Astrocyte (in vitro differentiated cells and primary cell): ENCODE data around the gene SLC16A10. TPM values are rescaled to one million over a fixed set of nuclear protein-coding genes. Genes with fewer than 3 reads are reported as not detected.

ENCODE experiments used
- DNase-seq: peaks from one replicate; pipeline ENCODE4 v3.0.0-alpha.2; 2010; ENCODE audit warnings: low read depth
- FAIRE-seq: peaks from 2 replicates; lab custom pipeline; 2011; peaks lifted over from hg19 to GRCh38; lab: Jason Lieb, UNC
- H2AFZ ChIP-seq: 2 replicates; pipeline ENCODE4 v1.6.0; 2012; ENCODE audit warnings: low read depth, low read length, inconsistent platforms
- H3K27ac ChIP-seq: 2 replicates; pipeline ENCODE4 v1.5.1; 2011; ENCODE audit warnings: low read depth, low read length, inconsistent platforms
- H3K27me3 ChIP-seq: 2 replicates; pipeline ENCODE4 v1.6.0; 2011; ENCODE audit warnings: low read length, inconsistent platforms; ENCODE audit not compliant: insufficient read depth
- H3K36me3 ChIP-seq: 2 replicates; pipeline ENCODE4 v1.5.1; 2011; ENCODE audit warnings: low read length, inconsistent platforms; ENCODE audit not compliant: insufficient read depth
- H3K4me1 ChIP-seq: 2 replicates; pipeline ENCODE4 v1.5.1; 2011; ENCODE audit warnings: low read length, inconsistent platforms; ENCODE audit not compliant: insufficient read depth
- H3K4me2 ChIP-seq: 2 replicates; pipeline ENCODE4 v1.6.0; 2012; ENCODE audit warnings: low read length, inconsistent platforms
- H3K4me3 ChIP-seq: 2 replicates; pipeline ENCODE4 v1.5.1; 2011; ENCODE audit warnings: low read depth, mild to moderate bottlenecking, low read length, inconsistent platforms; ENCODE audit not compliant: insufficient read depth
- H3K79me2 ChIP-seq: 2 replicates; pipeline ENCODE4 v1.6.0; 2012; ENCODE audit warnings: mild to moderate bottlenecking, low read length, inconsistent platforms; ENCODE audit not compliant: insufficient read depth
- H3K9ac ChIP-seq: 2 replicates; pipeline ENCODE4 v1.6.0; 2012; ENCODE audit warnings: mild to moderate bottlenecking, low read length, inconsistent platforms
- H3K9me3 ChIP-seq: 2 replicates; pipeline ENCODE4 v1.5.1; 2012; ENCODE audit warnings: low read depth, mild to moderate bottlenecking, low read length, inconsistent platforms; ENCODE audit not compliant: insufficient read depth
- H4K20me1 ChIP-seq: 2 replicates; pipeline ENCODE4 v1.6.0; 2012; ENCODE audit warnings: low read length, inconsistent platforms; ENCODE audit not compliant: insufficient read depth
- H3K27ac Mint-ChIP-seq: one replicate; pipeline ENCODE4 v1.8.0; 2021; ENCODE audit warnings: mild to moderate bottlenecking, mixed read lengths; ENCODE audit not compliant: unreplicated experiment
- H3K27me3 Mint-ChIP-seq: one replicate; pipeline ENCODE4 v1.8.0; 2021; ENCODE audit warnings: low read depth, mixed read lengths; ENCODE audit not compliant: unreplicated experiment
- H3K36me3 Mint-ChIP-seq: one replicate; pipeline ENCODE4 v1.8.0; 2021; ENCODE audit warnings: low read depth, mixed read lengths; ENCODE audit not compliant: unreplicated experiment
- H3K4me1 Mint-ChIP-seq: one replicate; pipeline ENCODE4 v1.8.0; 2021; ENCODE audit warnings: low read depth, mixed read lengths; ENCODE audit not compliant: unreplicated experiment
- H3K4me3 Mint-ChIP-seq: one replicate; pipeline ENCODE4 v1.8.0; 2021; ENCODE audit warnings: mild to moderate bottlenecking, moderate library complexity, mixed read lengths; ENCODE audit not compliant: unreplicated experiment
- H3K9me3 Mint-ChIP-seq: one replicate; pipeline ENCODE4 v1.8.0; 2021; ENCODE audit warnings: mild to moderate bottlenecking, mixed read lengths; ENCODE audit not compliant: unreplicated experiment
- EZH2 ChIP-seq: IDR thresholded peaks from 2 replicates; pipeline ENCODE4 v1.6.1; 2012; ENCODE audit warnings: mild to moderate bottlenecking, low read length, inconsistent platforms; ENCODE audit not compliant: insufficient read depth
- total RNA-seq: library from RNA; stranded (reverse); gene quantifications from 2 replicates; pipeline ENCODE4 v1.2.1, GENCODE V29; 2021
- TF ChIP-seq, protein P1 (sequence below): IDR thresholded peaks from 2 replicates; pipeline ENCODE4 v1.5.1; 2011; ENCODE audit warnings: low read depth, mild to moderate bottlenecking, inconsistent platforms, low read length, moderate library complexity; ENCODE audit not compliant: insufficient read depth

SLC16A10 gene
- total RNA-seq, 1 donor from 2014 or later = 0.18 TPM

DNA sequence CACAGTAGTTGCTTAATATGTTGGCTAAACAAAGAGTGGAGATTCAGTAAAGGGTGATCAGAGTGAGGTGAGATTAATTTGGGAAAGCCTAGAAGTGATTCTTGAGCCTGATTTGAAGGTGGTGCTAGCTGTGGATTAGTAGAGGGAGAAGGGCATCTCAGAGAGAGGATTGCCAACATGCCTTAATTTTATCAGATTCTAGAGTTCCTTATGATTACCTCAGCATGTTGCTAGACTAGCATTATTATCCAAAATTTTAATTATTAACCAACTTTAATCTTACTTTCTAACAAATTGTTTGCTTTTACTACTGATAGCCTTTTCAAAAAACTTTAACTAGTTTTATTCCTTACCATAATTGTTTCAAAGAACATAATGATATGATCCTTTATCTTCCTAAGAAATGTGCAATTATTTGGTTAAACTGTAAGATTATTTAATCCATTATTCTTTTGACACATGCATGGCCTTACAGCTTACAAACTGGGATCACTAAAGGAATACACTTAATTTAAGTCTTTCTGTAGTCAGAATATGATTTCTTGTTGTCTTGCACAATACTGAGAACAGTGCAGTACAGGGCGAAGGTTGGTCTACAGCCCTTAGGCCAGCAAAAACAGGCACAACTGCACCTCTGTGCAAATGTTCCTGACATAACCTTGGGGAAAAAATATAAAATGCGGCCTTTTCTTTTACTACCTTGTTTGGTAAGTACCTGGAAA is 88.9 kb downstream of the SLC16A10 start:
- Histone ChIP-seq H3K4me3 (no peak overlapping the region), H3K9me3 (no peaks in the 10 kb centered on the region), H3K36me3 (no peaks in the 10 kb centered on the region), H3K4me1 (no peaks in the 10 kb centered on the region), H2AFZ (no peak overlapping the region), H4K20me1 (no peaks in the 10 kb centered on the region), H3K79me2 (no peaks in the 10 kb centered on the region), H3K27me3 (no peaks in the 10 kb centered on the region), H3K27ac (no peak overlapping the region), H3K4me2 (no peak overlapping the region), H3K9ac (no peak overlapping the region)
- H3K4me3 Mint-ChIP-seq = no peak overlapping the region
- FAIRE-seq (no peak), DNase-seq (no peak)
- H3K4me1 Mint-ChIP-seq = peaks cover 2% of the 10 kb centered on the region
- no peaks in the 10 kb centered on the region for H3K27me3 Mint-ChIP-seq
- no peaks in the 10 kb centered on the region for H3K36me3 Mint-ChIP-seq
- no peak overlapping the region for H3K27ac Mint-ChIP-seq
- TF ChIP-seq, protein P1, sequence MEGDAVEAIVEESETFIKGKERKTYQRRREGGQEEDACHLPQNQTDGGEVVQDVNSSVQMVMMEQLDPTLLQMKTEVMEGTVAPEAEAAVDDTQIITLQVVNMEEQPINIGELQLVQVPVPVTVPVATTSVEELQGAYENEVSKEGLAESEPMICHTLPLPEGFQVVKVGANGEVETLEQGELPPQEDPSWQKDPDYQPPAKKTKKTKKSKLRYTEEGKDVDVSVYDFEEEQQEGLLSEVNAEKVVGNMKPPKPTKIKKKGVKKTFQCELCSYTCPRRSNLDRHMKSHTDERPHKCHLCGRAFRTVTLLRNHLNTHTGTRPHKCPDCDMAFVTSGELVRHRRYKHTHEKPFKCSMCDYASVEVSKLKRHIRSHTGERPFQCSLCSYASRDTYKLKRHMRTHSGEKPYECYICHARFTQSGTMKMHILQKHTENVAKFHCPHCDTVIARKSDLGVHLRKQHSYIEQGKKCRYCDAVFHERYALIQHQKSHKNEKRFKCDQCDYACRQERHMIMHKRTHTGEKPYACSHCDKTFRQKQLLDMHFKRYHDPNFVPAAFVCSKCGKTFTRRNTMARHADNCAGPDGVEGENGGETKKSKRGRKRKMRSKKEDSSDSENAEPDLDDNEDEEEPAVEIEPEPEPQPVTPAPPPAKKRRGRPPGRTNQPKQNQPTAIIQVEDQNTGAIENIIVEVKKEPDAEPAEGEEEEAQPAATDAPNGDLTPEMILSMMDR = no peak
- no peak for TF ChIP-seq EZH2
- H3K9me3 Mint-ChIP-seq = no peaks in the 10 kb centered on the region

DNA sequence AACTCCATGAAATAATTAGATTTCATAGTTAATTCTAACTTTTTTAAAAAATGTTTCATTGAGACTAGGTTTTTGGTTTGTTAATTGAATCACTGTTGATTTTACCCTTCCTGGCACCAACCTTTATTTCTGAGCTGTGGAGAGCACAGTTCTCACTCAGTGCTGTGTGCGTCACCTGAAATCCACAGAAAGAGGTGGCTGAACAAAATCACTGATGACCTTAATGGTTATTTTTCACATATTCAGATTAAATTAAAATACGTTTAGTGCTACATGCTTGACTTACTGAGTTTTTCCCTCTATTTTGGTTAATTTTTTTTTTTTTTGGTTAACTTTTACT is 89.4 kb downstream of the SLC16A10 start:
- H3K27ac Mint-ChIP-seq = no peak overlapping the region
- H3K27ac ChIP-seq = no peak overlapping the region
- H3K27me3 Mint-ChIP-seq = no peaks in the 10 kb centered on the region
- H3K4me1 ChIP-seq = no peaks in the 10 kb centered on the region
- H3K36me3 ChIP-seq = no peaks in the 10 kb centered on the region
- TF ChIP-seq, protein P1 = no peak
- no peak for TF ChIP-seq EZH2
- no peaks in the 10 kb centered on the region for H3K9me3 Mint-ChIP-seq
- no peak overlapping the region for H3K4me3 ChIP-seq
- H2AFZ ChIP-seq = no peak overlapping the region
- no peaks in the 10 kb centered on the region for H3K27me3 ChIP-seq
- DNase-seq (no peak), FAIRE-seq (no peak)
- no peaks in the 10 kb centered on the region for H4K20me1 ChIP-seq
- H3K9ac ChIP-seq = no peak overlapping the region
- H3K4me2 ChIP-seq = no peak overlapping the region
- no peaks in the 10 kb centered on the region for H3K79me2 ChIP-seq
- H3K36me3 Mint-ChIP-seq = no peaks in the 10 kb centered on the region
- H3K4me3 Mint-ChIP-seq = no peak overlapping the region
- peaks cover 2% of the 10 kb centered on the region for H3K4me1 Mint-ChIP-seq
- no peaks in the 10 kb centered on the region for H3K9me3 ChIP-seq

DNA sequence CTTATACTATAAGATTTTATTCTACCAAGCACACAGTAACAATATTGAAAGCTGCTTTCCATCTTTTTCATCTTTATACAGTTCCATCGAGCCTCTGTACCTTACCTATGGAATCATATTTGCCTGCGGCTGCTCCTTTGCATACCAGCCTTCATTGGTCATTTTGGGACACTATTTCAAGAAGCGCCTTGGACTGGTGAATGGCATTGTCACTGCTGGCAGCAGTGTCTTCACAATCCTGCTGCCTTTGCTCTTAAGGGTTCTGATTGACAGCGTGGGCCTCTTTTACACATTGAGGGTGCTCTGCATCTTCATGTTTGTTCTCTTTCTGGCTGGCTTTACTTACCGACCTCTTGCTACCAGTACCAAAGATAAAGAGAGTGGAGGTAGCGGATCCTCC is 89.8 kb downstream of the SLC16A10 start:
- DNase-seq (no peak), FAIRE-seq (no peak)
- Mint-ChIP-seq H3K4me1 (peaks cover 2% of the 10 kb centered on the region), H3K27me3 (no peaks in the 10 kb centered on the region), H3K9me3 (no peaks in the 10 kb centered on the region), H3K27ac (no peak overlapping the region), H3K36me3 (no peaks in the 10 kb centered on the region), H3K4me3 (no peak overlapping the region)
- Histone ChIP-seq H3K27me3 (no peaks in the 10 kb centered on the region), H3K4me1 (no peaks in the 10 kb centered on the region), H3K27ac (no peak overlapping the region), H3K79me2 (no peaks in the 10 kb centered on the region), H3K36me3 (no peaks in the 10 kb centered on the region), H3K4me2 (no peak overlapping the region), H4K20me1 (no peaks in the 10 kb centered on the region), H2AFZ (no peak overlapping the region), H3K9ac (no peak overlapping the region), H3K4me3 (no peak overlapping the region), H3K9me3 (no peaks in the 10 kb centered on the region)
- TF ChIP-seq, protein P1 = no peak
- TF ChIP-seq EZH2 = no peak
